HG03469 (cell line): ENCODE data around the gene PRMT2.

Experiments used
- ATAC-seq: cut with Tn5 transposase; IDR thresholded peaks from one replicate; pipeline ENCODE4 v1.9.1; 2021; ENCODE audit warnings: mild to moderate bottlenecking, moderate library complexity, moderate number of reproducible peaks; ENCODE audit not compliant: unreplicated experiment

PRMT2 gene

GRCh38 chr21:46639489-46640386 lies 4.3 kb downstream of the PRMT2 start:
- no peak for ATAC-seq

- no peak for ATAC-seq
These were observed 6.2 kb downstream of the PRMT2 start for GRCh38 chr21:46641656-46642055.

- ATAC-seq = no peak
These were observed 8.1 kb downstream of the PRMT2 start for GRCh38 chr21:46643379-46644177.

GRCh38 chr21:46645840-46646239 lies 10.4 kb downstream of the PRMT2 start:
- no peak for ATAC-seq

GRCh38 chr21:46646541-46647154 lies 11.2 kb downstream of the PRMT2 start:
- ATAC-seq = no peak

GRCh38 chr21:46648539-46648938 lies 13.1 kb downstream of the PRMT2 start:
- ATAC-seq = no peak

GRCh38 chr21:46649356-46649755 lies 13.9 kb downstream of the PRMT2 start:
- no peak for ATAC-seq

GRCh38 chr21:46650476-46651098 lies 15.1 kb downstream of the PRMT2 start:
- no peak for ATAC-seq

- ATAC-seq = no peak
These were observed 15.6 kb downstream of the PRMT2 start for GRCh38 chr21:46651121-46651520.

- no peak for ATAC-seq
These were observed 19.8 kb downstream of the PRMT2 start for GRCh38 chr21:46655230-46655629.

GRCh38 chr21:46656820-46657219 lies 21.3 kb downstream of the PRMT2 start:
- ATAC-seq = no peak

- no peak for ATAC-seq
These were observed 25.0 kb downstream of the PRMT2 start for GRCh38 chr21:46660505-46660904.

GRCh38 chr21:46661211-46661625 lies 25.7 kb downstream of the PRMT2 start:
- ATAC-seq = no peak

- ATAC-seq = no peak
These were observed 26.3 kb downstream of the PRMT2 start for GRCh38 chr21:46661642-46662366.

- no peak for ATAC-seq
These were observed 26.8 kb downstream of the PRMT2 start for GRCh38 chr21:46662367-46662654.

- no peak for ATAC-seq
These were observed 27.5 kb downstream of the PRMT2 start for GRCh38 chr21:46662765-46663500.

- ATAC-seq = no peak
These were observed 28.3 kb downstream of the PRMT2 start for GRCh38 chr21:46663754-46664153.

GRCh38 chr21:46664316-46664995 lies 29.0 kb downstream of the PRMT2 start:
- ATAC-seq = no peak

GRCh38 chr21:46665566-46665965 lies 30.1 kb downstream of the PRMT2 start:
- ATAC-seq = no peak
